MG63 (cell line): ENCODE measurements around the gene QPCT. TPM values are rescaled to one million over a fixed set of nuclear protein-coding genes. Genes with fewer than 3 reads are reported as not detected.
A peak's percentile ranks its signal among the peaks of the same experiment; 100 is the strongest.
"Not testable (repeated sequence)": the region's sequence is repeated elsewhere in the genome, so short reads cannot be mapped to it uniquely, and the experiment has no call there.

ENCODE experiments used
- DNase-seq: peaks from one replicate; pipeline ENCODE4 v3.0.0-alpha.2; 2020
- H3K27me3 ChIP-seq: fragments of 250-450 bp; sonication (Bioruptor Pico); 2 replicates; pipeline ENCODE4 v1.5.1; 2020; ENCODE audit warnings: mild to moderate bottlenecking, moderate library complexity
- H3K36me3 ChIP-seq: fragments of 250-450 bp; sonication (Bioruptor Pico); 2 replicates; pipeline ENCODE4 v1.5.1; 2020; ENCODE audit warnings: mild to moderate bottlenecking, moderate library complexity
- H3K4me3 ChIP-seq: fragments of 250-450 bp; sonication (Bioruptor Pico); 2 replicates; pipeline ENCODE4 v1.5.1; 2020; ENCODE audit warnings: mild to moderate bottlenecking, moderate library complexity
- H3K9me3 ChIP-seq: fragments of 250-450 bp; sonication (Bioruptor Pico); 2 replicates; pipeline ENCODE4 v1.5.1; 2020; ENCODE audit warnings: mild to moderate bottlenecking, moderate library complexity
- total RNA-seq: library from RNA; depleted of rRNA; stranded (reverse); fragments of >200 nt; shearing (Covaris generic); gene quantifications from 2 replicates; pipeline ENCODE4 v1.2.3, GENCODE V29; 2014; ENCODE audit warnings: low replicate concordance

QPCT gene
- total RNA-seq, 1 experiment from 2014 or later = 3.4 TPM

GRCh38 chr2:37394796-37395555, 50.5 kb downstream of the QPCT start:
- Histone ChIP-seq H3K4me3 (no peak overlapping the region), H3K9me3 (no peaks in the 10 kb centered on the region), H3K27me3 (no peaks in the 10 kb centered on the region), H3K36me3 (no peaks in the 10 kb centered on the region)
- DNase-seq = no peak

- DNase-seq = no peak
- no peaks in the 10 kb centered on the region for H3K9me3 ChIP-seq
- H3K27me3 ChIP-seq = no peaks in the 10 kb centered on the region
- no peak overlapping the region for H3K4me3 ChIP-seq
- H3K36me3 ChIP-seq = no peaks in the 10 kb centered on the region
Measured at GRCh38 chr2:37396890-37397565, 52.6 kb downstream of the QPCT start.

GRCh38 chr2:37398990-37399389, 54.6 kb downstream of the QPCT start:
- DNase-seq = no peak
- H3K9me3 ChIP-seq = no peaks in the 10 kb centered on the region
- H3K4me3 ChIP-seq = no peak overlapping the region
- H3K36me3 ChIP-seq = no peaks in the 10 kb centered on the region
- H3K27me3 ChIP-seq = no peaks in the 10 kb centered on the region

- Histone ChIP-seq H3K36me3 (no peaks in the 10 kb centered on the region), H3K4me3 (no peak overlapping the region), H3K27me3 (no peaks in the 10 kb centered on the region), H3K9me3 (no peaks in the 10 kb centered on the region)
- no peak for DNase-seq
Measured at GRCh38 chr2:37400041-37400440, 55.6 kb downstream of the QPCT start.

GRCh38 chr2:37402636-37403035, 58.2 kb downstream of the QPCT start:
- Histone ChIP-seq H3K36me3 (no peaks in the 10 kb centered on the region), H3K27me3 (no peaks in the 10 kb centered on the region), H3K4me3 (no peak overlapping the region), H3K9me3 (no peaks in the 10 kb centered on the region)
- no peak for DNase-seq

GRCh38 chr2:37405781-37406180, 61.4 kb downstream of the QPCT start:
- Histone ChIP-seq H3K27me3 (no peaks in the 10 kb centered on the region), H3K4me3 (no peak overlapping the region), H3K9me3 (no peaks in the 10 kb centered on the region), H3K36me3 (no peaks in the 10 kb centered on the region)
- DNase-seq = no peak

- Histone ChIP-seq H3K36me3 (no peaks in the 10 kb centered on the region), H3K27me3 (no peaks in the 10 kb centered on the region), H3K4me3 (no peak overlapping the region), H3K9me3 (no peaks in the 10 kb centered on the region)
- DNase-seq = no peak
Measured at GRCh38 chr2:37412231-37412630, 67.8 kb downstream of the QPCT start.

GRCh38 chr2:37413911-37414469, 69.6 kb downstream of the QPCT start:
- H3K9me3 ChIP-seq, DNase-seq, H3K27me3 ChIP-seq, H3K4me3 ChIP-seq, H3K36me3 ChIP-seq: not testable (repeated sequence)

GRCh38 chr2:37414470-37414949, 70.1 kb downstream of the QPCT start:
- Histone ChIP-seq H3K9me3 (no peaks in the 10 kb centered on the region), H3K36me3 (no peaks in the 10 kb centered on the region), H3K4me3 (no peak overlapping the region), H3K27me3 (no peaks in the 10 kb centered on the region)
- DNase-seq = peak; percentile 12

- H3K27me3 ChIP-seq = no peaks in the 10 kb centered on the region
Measured at GRCh38 chr2:37415128-37415820, 70.8 kb downstream of the QPCT start.

GRCh38 chr2:37417321-37417720, 72.9 kb downstream of the QPCT start:
- no peaks in the 10 kb centered on the region for H3K36me3 ChIP-seq
- peak; percentile 54 for DNase-seq
- no peaks in the 10 kb centered on the region for H3K9me3 ChIP-seq
- no peaks in the 10 kb centered on the region for H3K27me3 ChIP-seq
- H3K4me3 ChIP-seq = no peak overlapping the region

More at GRCh38 chr2:37415128-37415820, 70.8 kb downstream of the QPCT start:
- no peaks in the 10 kb centered on the region for H3K36me3 ChIP-seq
- no peaks in the 10 kb centered on the region for H3K9me3 ChIP-seq
- no peak overlapping the region for H3K4me3 ChIP-seq
- peak; percentile 35 for DNase-seq

- H3K36me3 ChIP-seq = no peaks in the 10 kb centered on the region
- no peaks in the 10 kb centered on the region for H3K27me3 ChIP-seq
- DNase-seq = peak; percentile 38
- no peak overlapping the region for H3K4me3 ChIP-seq
- H3K9me3 ChIP-seq = no peaks in the 10 kb centered on the region
Measured at GRCh38 chr2:37418956-37419355, 74.5 kb downstream of the QPCT start.

- no peak for DNase-seq
- H3K27me3 ChIP-seq = no peaks in the 10 kb centered on the region
- H3K4me3 ChIP-seq = no peak overlapping the region
- H3K9me3 ChIP-seq = no peaks in the 10 kb centered on the region
- H3K36me3 ChIP-seq = no peaks in the 10 kb centered on the region
Measured at GRCh38 chr2:37421686-37422085, 77.3 kb downstream of the QPCT start.

- Histone ChIP-seq H3K4me3 (no peak overlapping the region), H3K36me3 (no peaks in the 10 kb centered on the region), H3K9me3 (no peaks in the 10 kb centered on the region), H3K27me3 (no peaks in the 10 kb centered on the region)
- no peak for DNase-seq
Measured at GRCh38 chr2:37422816-37423215, 78.4 kb downstream of the QPCT start.
